ENCODE data around the gene TECPR2.
A peak's percentile ranks its signal among the peaks of the same experiment; 100 is the strongest.
"Not testable (repeated sequence)": the region's sequence is repeated elsewhere in the genome, so short reads cannot be mapped to it uniquely, and the experiment has no call there.

Gene TECPR2

GRCh38 chr14:102320671-102321455 lies 41.9 kb upstream of the TECPR2 start:
- no peak for TF ChIP-seq POLR2A (IDR thresholded peaks at IDR 0.05; ENCODE audit: extremely low read depth, insufficient read length)
- no peak for TF ChIP-seq CTCF (IDR thresholded peaks at IDR 0.05; ENCODE audit: low read depth, low read length)
- no peak for TF ChIP-seq MAX (IDR thresholded peaks at IDR 0.05; ENCODE audit: low read depth, low read length)
- DNase-seq (ENCODE audit: low read depth), result no peak
- H3K4me3 ChIP-seq (ENCODE audit: low read depth, low read length), result peak overlapping the region; percentile 75

GRCh38 chr14:102321456-102322422 lies 41.0 kb upstream of the TECPR2 start:
- no peak overlapping the region for H3K4me3 ChIP-seq (ENCODE audit: low read depth, low read length)
- no peak for DNase-seq (ENCODE audit: low read depth)
- TF ChIP-seq MYC (IDR thresholded peaks at IDR 0.05; ENCODE audit: low read depth, low read length), result no peak
- TF ChIP-seq MAX (IDR thresholded peaks at IDR 0.05; ENCODE audit: low read depth, low read length), result no peak
- TF ChIP-seq POLR2A (IDR thresholded peaks at IDR 0.05; ENCODE audit: extremely low read depth, insufficient read length), result no peak
- TF ChIP-seq CTCF (IDR thresholded peaks at IDR 0.05; ENCODE audit: low read depth, low read length), result no peak

GRCh38 chr14:102323102-102323501 lies 39.6 kb upstream of the TECPR2 start:
- peak; percentile 76 for DNase-seq (ENCODE audit: low read depth)
- no peak for TF ChIP-seq MAX (IDR thresholded peaks at IDR 0.05; ENCODE audit: low read depth, low read length)
- TF ChIP-seq MYC (IDR thresholded peaks at IDR 0.05; ENCODE audit: low read depth, low read length), result no peak
- peak; percentile 80 for TF ChIP-seq CTCF (IDR thresholded peaks at IDR 0.05; ENCODE audit: low read depth, low read length)

GRCh38 chr14:102325791-102326345 lies 36.9 kb upstream of the TECPR2 start:
- no peak overlapping the region for H3K4me3 ChIP-seq (ENCODE audit: low read depth, low read length)
- TF ChIP-seq POLR2A (IDR thresholded peaks at IDR 0.05; ENCODE audit: extremely low read depth, insufficient read length), result no peak
- no peak for TF ChIP-seq MAX (IDR thresholded peaks at IDR 0.05; ENCODE audit: low read depth, low read length)
- TF ChIP-seq MYC (IDR thresholded peaks at IDR 0.05; ENCODE audit: low read depth, low read length), result no peak
- no peak for TF ChIP-seq CTCF (IDR thresholded peaks at IDR 0.05; ENCODE audit: low read depth, low read length)
- no peak for DNase-seq (ENCODE audit: low read depth)

More at GRCh38 chr14:102323102-102323501, 39.6 kb upstream of the TECPR2 start:
- H3K4me3 ChIP-seq (ENCODE audit: low read depth, low read length), result no peak overlapping the region

- TF ChIP-seq CTCF (IDR thresholded peaks at IDR 0.05; ENCODE audit: low read depth, low read length) (no peak), MYC (IDR thresholded peaks at IDR 0.05; ENCODE audit: low read depth, low read length) (no peak), MAX (IDR thresholded peaks at IDR 0.05; ENCODE audit: low read depth, low read length) (no peak), POLR2A (IDR thresholded peaks at IDR 0.05; ENCODE audit: extremely low read depth, insufficient read length) (no peak)
- DNase-seq (ENCODE audit: low read depth), result no peak
- no peak overlapping the region for H3K4me3 ChIP-seq (ENCODE audit: low read depth, low read length)
These were observed 36.2 kb upstream of the TECPR2 start for GRCh38 chr14:102326583-102326982.

GRCh38 chr14:102329381-102329780 lies 33.4 kb upstream of the TECPR2 start:
- not testable (repeated sequence) for DNase-seq (ENCODE audit: low read depth); H3K4me3 ChIP-seq (ENCODE audit: low read depth, low read length)
